ENCODE results near the gene IGF2BP2.

IGF2BP2 gene

DNA sequence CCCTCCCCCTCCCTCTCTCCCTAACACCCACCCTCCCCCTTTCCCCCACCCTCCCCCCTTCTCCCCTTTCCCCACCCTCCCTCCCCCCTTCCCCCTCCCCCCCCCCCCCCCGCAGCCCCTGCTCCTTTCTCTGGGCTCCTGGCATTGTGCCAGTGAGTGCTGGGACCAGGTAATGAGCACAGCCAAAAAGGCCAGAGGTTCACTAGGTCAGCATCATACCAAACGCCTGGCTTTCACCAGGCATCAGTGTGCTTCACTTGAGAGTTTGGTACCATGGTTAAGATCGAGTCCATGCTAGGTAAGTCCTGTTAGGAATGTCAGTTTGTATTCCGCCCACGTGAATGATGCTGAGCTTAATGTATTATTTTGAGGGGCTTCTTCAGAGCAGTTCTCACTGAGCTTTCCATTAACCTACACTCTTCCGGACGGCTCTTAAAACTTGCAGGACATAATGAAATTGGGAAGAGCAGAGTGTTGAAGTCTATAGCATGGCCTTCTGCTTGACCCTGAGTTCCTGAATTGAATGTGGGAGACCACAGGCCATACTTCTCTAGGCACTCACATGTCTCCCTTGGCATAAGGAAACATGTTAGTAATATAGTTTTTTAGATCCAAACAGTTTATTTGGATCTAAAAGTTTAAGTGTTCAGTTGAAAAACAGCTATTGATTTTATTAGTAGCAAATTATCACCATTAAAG is 193.2 kb downstream of the IGF2BP2 start:
- DNase-seq = no peak

DNA sequence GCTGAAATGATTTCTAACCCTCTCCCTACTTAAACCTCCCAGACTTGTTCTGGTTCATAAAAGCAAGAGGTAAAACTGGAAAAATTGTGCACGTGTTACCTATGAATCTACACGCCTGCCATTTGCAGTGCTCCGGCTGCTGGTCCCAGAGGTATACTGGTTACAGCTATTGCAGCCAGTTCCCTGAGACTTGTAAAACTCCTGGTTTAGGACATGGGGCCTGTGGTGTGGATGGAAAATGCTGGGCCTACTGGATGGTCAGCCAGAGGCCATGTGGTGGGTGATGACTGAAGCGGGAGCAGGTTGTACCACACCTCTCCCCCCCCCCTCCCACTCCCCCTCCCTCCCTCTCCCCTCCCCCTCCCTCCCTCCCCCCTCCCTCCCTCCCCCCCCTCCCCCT is 193.7 kb downstream of the IGF2BP2 start:
- no peak for DNase-seq

- DNase-seq = no peak
Observed at GRCh38 chr3:185630182-185630622, 194.6 kb downstream of the IGF2BP2 start.

- DNase-seq = no peak
Observed at GRCh38 chr3:185629554-185630181, 195.2 kb downstream of the IGF2BP2 start.

DNA sequence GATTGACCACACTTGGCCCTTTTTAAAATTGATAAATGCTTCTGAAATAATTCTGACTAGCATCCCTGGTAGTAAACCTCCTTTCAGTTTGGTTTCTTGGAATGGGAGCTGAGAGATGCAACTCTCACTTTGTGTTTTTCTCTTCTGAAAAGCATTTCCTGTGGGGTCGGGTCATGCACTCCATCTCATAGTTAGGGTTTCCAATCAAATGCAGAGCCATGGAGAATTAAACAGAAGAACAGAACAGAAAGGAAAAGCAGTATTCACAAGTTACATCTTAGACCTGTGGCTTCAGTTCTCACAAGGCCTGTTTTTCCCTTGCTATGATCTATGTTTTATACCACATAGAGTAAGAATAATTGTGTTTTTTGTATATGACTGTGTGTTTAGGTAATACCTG is 199.1 kb downstream of the IGF2BP2 start:
- DNase-seq = no peak

DNA sequence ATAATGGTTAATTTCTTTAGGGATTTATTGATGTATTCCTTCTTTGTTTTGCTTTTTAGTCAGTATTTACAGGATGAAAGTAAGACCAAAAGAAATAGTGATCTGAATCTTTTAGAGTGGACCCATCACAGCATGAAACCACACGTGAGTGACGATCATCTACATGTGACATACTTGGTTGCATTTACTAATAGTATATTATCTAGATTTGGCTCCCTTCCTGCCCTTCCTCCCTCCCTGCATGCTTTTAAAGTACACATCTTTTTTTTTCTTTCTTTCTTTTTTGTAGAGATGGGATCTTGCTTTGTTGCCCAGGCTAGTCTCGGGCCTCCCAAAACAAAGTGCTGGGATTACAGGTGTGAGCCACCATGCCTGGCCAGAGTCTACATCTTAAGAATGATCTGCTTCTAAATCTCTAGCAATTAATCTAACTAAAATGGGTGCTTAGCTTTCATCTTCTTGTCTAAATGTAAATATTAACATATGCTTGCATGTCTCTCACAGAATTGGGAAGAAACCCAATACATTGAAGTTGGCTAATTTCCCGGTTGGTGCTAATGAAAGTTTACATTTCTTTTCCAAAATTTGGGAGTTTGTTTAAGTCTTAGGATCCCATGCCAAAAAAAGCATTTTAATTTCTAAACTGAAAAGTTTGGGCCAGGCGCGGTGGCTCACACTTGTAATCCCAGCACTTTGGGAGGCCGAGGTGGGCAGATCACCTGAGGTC is 200.7 kb downstream of the IGF2BP2 start:
- no peak for DNase-seq

GRCh38 chr3:185613016-185613415 is 211.8 kb downstream of the IGF2BP2 start:
- DNase-seq = no peak

GRCh38 chr3:185606196-185606595 is 218.6 kb downstream of the IGF2BP2 start:
- DNase-seq = no peak

DNA sequence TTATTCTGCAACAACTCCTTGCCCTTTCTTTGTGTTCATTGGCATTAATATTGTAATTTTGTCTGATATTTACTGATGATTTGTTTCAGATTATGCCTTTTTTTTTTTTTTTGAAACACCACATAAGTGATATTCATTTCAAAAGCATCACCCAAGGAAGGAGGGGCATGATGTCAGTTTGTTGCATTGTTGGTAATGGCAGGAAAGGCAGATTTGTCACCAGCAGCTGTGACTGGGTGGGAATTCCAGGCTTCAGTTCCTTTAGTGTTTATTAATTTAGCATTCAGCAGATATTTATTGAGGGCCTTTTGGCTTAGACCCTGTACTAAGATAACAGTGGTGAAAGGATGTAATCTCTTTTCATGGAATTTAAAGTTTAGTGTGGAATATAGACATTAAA is 219.3 kb downstream of the IGF2BP2 start:
- no peak for DNase-seq

- no peak for DNase-seq
Observed at GRCh38 chr3:185595526-185595925, 229.3 kb downstream of the IGF2BP2 start.

GRCh38 chr3:185594073-185594472 is 230.8 kb downstream of the IGF2BP2 start:
- no peak for DNase-seq

Data from stimulated activated CD4-positive, alpha-beta T cell treated with anti-CD3 and anti-CD28 coated beads, Interleukin-1b, Interleukin-23, amount 100 ng/mL, for 48 hours (primary cell).